HG02623 (cell line): Measurements from ENCODE around the gene MACROD1.

ENCODE experiments used
- ATAC-seq: cut with Tn5 transposase; IDR thresholded peaks from one replicate; pipeline ENCODE4 v1.9.1; 2021; ENCODE audit warnings: moderate library complexity; ENCODE audit not compliant: unreplicated experiment

MACROD1 gene

GRCh38 chr11:64078905-64079304, 87.0 kb downstream of the MACROD1 start:
- ATAC-seq = no peak

DNA sequence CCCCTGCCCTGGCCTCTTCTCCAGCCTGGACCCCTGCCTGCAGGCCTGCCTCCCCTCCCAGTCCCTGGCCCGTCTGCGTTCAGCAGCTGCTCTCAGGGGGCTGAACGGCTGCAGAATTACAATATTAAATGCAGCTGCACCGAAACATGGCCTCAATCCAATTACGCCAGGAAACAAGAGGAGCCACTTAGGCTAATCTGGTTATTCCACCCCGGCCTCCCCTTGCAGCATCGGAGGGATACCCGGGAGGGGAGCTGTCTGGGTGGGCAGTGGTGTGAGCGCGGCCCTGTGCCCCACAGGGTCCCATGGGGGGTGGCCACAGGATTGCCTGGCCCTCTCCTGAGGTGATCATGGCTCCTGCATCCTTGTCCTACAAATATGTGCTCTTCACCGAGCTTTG, 87.6 kb downstream of the MACROD1 start:
- no peak for ATAC-seq

DNA sequence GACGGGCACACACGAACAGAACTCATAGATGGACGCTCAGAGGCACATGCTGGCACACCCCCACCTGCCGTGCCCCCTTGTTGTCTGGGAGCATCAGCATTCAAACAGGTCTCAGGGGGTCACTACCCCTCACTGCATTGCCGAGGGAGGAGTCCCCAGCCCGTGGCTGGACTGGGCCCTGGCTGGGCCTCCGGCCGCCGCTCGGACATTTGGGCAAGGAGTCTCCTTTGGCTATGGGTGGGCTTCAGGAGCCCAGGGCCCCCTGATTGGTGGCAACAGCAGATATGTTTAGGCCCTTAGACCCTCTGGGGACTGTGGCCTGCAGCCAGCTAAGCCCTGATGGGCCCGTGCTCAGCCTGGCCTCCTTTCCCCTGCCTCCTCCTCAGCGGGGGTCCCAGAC, 88.3 kb downstream of the MACROD1 start:
- no peak for ATAC-seq

GRCh38 chr11:64076758-64077157, 89.2 kb downstream of the MACROD1 start:
- ATAC-seq = no peak

GRCh38 chr11:64074239-64074638, 91.7 kb downstream of the MACROD1 start:
- ATAC-seq = no peak

DNA sequence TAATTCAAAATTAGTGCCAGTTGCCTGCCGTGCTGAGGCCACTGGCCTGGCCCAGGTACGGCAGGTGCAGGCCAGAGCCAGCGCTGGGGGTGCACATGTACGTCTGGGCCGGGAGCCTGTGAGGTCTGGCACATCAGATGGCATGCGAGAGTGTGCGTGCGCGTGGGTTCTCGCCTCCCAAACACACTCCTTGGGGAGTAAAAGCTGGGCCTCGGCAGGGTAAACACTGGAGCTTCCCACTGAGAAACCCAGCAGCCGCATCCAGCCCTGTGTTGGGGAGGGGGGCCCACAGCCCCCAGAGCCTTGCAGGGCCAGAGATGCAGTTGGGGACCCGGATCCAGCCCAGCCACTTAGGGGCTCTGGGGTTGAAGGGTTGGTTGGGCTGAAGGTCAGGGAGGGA, 92.4 kb downstream of the MACROD1 start:
- no peak for ATAC-seq

GRCh38 chr11:64072871-64073270, 93.0 kb downstream of the MACROD1 start:
- no peak for ATAC-seq

- no peak for ATAC-seq
Measured at GRCh38 chr11:64072403-64072802, 93.5 kb downstream of the MACROD1 start.

- no peak for ATAC-seq
Measured at GRCh38 chr11:64071849-64072248, 94.1 kb downstream of the MACROD1 start.

GRCh38 chr11:64070314-64070681, 95.6 kb downstream of the MACROD1 start:
- ATAC-seq = no peak

- no peak for ATAC-seq
Measured at GRCh38 chr11:64069401-64070313, 96.3 kb downstream of the MACROD1 start.

DNA sequence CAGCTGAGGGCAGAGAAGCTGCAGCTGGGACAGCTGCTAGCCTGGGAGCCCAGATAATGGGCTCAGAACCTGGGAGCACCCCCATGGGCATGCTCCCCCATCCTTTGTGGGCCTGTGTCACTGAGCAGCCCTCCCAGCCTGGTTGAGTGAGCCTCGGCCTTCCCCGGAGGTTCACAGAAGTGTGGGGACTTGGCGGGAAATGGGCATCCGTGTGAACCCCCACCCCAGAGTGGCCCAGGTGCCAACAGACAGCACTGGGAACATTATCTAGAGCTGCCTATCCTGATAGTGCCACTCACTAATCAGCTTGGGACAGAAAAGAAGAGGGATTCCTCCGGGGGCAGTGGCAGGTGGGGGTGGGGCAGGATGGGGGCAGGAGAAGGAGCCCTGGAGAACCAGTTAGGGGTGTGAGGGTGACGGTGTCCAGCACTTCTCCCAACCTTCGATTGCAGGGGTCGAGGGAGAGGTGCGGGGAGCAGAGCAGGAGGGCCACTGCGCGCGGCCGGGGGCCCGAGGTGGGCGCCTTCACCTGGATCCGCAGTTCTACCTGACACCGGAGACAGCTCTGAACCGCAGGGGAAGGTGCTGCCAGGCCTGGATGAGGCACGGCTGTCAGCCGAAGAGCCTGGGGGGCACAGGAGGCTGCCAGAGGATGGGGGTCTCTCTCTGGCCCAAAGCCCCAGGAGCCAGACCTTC, 97.1 kb downstream of the MACROD1 start:
- no peak for ATAC-seq

DNA sequence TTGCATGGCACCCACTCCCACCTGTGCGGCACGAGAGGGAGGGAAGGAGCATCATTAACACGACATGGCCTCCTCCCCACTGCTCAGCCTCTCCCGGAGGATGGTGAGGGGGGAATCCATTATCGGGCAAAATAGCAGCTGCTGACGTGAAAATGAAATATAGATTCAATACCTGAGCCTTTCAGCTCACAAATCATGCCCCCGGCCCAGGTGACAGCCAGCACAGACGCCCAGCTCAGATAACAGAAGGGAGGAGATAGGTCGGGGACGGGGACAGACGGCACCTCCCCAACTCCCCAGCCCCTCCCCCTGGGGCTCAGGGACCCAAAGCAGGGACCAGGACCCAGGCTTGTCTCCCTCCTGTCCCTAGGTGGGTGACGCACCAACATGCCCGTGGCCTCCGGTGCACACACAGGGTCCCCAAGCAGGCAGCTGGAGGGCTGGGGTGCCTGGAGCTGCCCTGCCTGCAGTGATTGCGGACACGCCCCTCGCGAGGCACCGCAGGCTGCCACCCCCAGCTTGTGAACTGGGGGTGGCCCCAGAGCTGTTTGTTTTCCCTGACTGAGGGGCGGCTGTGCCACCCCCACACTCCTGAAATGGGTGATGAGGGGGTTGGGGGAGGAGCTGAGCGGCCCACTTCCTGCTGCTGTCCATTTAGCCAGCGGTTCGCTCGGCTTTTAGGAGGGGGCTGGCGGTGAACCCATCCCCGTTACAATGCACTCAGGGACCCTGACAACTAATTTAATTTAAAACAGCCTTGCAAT, 98.5 kb downstream of the MACROD1 start:
- no peak for ATAC-seq

- ATAC-seq = no peak
Measured at GRCh38 chr11:64065712-64066111, 100.2 kb downstream of the MACROD1 start.

GRCh38 chr11:64065141-64065465, 100.8 kb downstream of the MACROD1 start:
- ATAC-seq = no peak

GRCh38 chr11:64064374-64065140, 101.4 kb downstream of the MACROD1 start:
- ATAC-seq = no peak

GRCh38 chr11:64063777-64064176, 102.1 kb downstream of the MACROD1 start:
- ATAC-seq = no peak

GRCh38 chr11:64062185-64063039, 103.5 kb downstream of the MACROD1 start:
- ATAC-seq = no peak

DNA sequence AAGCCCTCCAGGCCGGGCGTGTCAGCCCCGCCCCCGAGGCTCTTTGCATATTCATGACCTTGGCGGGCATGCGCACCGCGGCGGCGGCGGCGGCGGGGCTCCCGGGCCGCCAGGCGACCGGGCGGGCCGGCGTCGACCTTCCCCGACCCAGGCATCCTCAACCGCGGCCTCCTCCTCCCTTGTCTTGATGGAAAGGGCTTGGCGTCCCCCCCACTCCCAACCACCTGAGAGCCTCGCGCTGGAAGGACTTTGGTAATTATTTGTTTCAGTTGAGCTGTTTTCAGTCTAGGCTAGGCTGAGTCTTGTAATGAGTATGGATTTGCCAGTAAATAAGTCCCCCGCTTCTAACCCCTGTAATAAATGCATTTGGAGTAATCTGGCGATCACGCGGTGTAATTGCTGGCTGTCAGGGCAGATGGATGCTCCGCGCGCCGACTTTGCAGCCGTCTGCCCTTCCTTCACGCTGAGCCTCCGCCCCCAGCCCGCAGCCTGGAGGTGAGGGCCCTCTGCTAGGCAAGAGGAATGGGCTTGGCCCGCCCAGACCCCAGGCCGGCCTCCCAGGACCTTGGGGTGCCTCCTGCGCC, 105.0 kb downstream of the MACROD1 start:
- ATAC-seq = no peak
